Measurements from ENCODE around the gene NDUFAF3. TPM values are rescaled to one million over a fixed set of nuclear protein-coding genes. Genes with fewer than 3 reads are reported as not detected.
A peak's percentile ranks its signal among the peaks of the same experiment; 100 is the strongest.

NDUFAF3 gene
- total RNA-seq, 1 experiment from 2014 or later = 40.7 TPM

- Histone ChIP-seq H3K18ac (ENCODE audit: insufficient read length, low read depth, low read length) (no peak overlapping the region), H3K79me2 (ENCODE audit: insufficient read depth, low read length) (no peaks in the 10 kb centered on the region), H2BK20ac (ENCODE audit: low read depth, low read length, poor library complexity, severe bottlenecking) (no peak overlapping the region), H3K23ac (ENCODE audit: insufficient read length, low read depth, low read length) (no peak overlapping the region), H2BK120ac (ENCODE audit: low read depth, low read length, poor library complexity, severe bottlenecking) (no peak overlapping the region), H3K9me3 (ENCODE audit: control insufficient read depth, low read depth, low read length) (no peaks in the 10 kb centered on the region), H3K56ac (ENCODE audit: insufficient read length, low read depth, low read length) (no peak overlapping the region), H3K79me1 (ENCODE audit: insufficient read depth, low read depth, low read length, poor library complexity, severe bottlenecking) (no peaks in the 10 kb centered on the region), H4K20me1 (ENCODE audit: control insufficient read depth, insufficient read depth, insufficient read length) (peaks cover 7% of the 10 kb centered on the region), H2BK5ac (ENCODE audit: insufficient read length, low read length) (no peak overlapping the region), H4K8ac (replicated peaks; ENCODE audit: insufficient read length, low read depth, low read length) (no peak overlapping the region), H3K23me2 (ENCODE audit: insufficient read length, low read depth, low read length, poor library complexity, severe bottlenecking) (peaks cover 12% of the 10 kb centered on the region), H3K27ac (ENCODE audit: insufficient read length, low read depth, low read length) (no peak overlapping the region), H3K14ac (ENCODE audit: insufficient read depth, low read length) (no peak overlapping the region), H4K91ac (ENCODE audit: insufficient read length, low read depth, low read length) (no peak overlapping the region), H3K4ac (ENCODE audit: low read depth, low read length) (no peak overlapping the region), H2BK15ac (ENCODE audit: low read depth, low read length) (no peak overlapping the region), H3K27me3 (ENCODE audit: insufficient read depth, low read length) (no peaks in the 10 kb centered on the region), H3K9ac (ENCODE audit: extremely low read depth, insufficient read length, low read length) (no peak overlapping the region), H2AK5ac (ENCODE audit: insufficient read length, low read length) (no peak overlapping the region), H4K5ac (ENCODE audit: insufficient read length, low read depth, low read length) (no peak overlapping the region), H2BK12ac (ENCODE audit: insufficient read length, low read depth, low read length) (no peak overlapping the region), H2AFZ (ENCODE audit: low read length) (no peak overlapping the region), H3T11ph (ENCODE audit: low read length) (no peak overlapping the region), H3K4me2 (ENCODE audit: insufficient read depth, insufficient read length, low read length) (no peak overlapping the region), H3K4me1 (ENCODE audit: insufficient read depth, low read length) (no peaks in the 10 kb centered on the region)
- no peaks in the 10 kb centered on the region; the same call in none of the 2 replicates for H3K27me3 Mint-ChIP-seq (ENCODE audit: low read depth)
- no CpG with 5 or more reads among the region's 8 CpGs for WGBS (ENCODE audit: extremely low coverage, insufficient read length, low lambda C conversion rate)
- no peak for DNase-seq
- peaks cover 20 to 30% of the 10 kb centered on the region in 2 experiments for H3K4me1 Mint-ChIP-seq
- H3K36me3 Mint-ChIP-seq (ENCODE audit: insufficient read depth in 1 of 3, low read depth in 3 of 3) = peaks cover 56 to 79% (median 62%) of the 10 kb centered on the region in 3 experiments
- H3K27ac Mint-ChIP-seq = peak overlapping the region in 2 of 3 experiments; percentile 53 to 74; a peak in 4 of 7 replicates
- H3K9me3 Mint-ChIP-seq = no peaks in the 10 kb centered on the region
- no peak for TF ChIP-seq CTCF (conservative IDR thresholded peaks at IDR 0.05)
- no peak overlapping the region for H3K4me3 Mint-ChIP-seq
These were observed 4.0 kb downstream of the NDUFAF3 start for GRCh38 chr3:49025793-49026520.

Measured in H9 (cell line).